Erythroblast (primary cell): ENCODE data around the gene CACNA1C.

Source experiments
- DNase-seq, 2 experiments: peaks; one replicate each; lab custom pipeline; 2025; lab: John Stamatoyannopoulos, UW
- GATA1 ChIP-seq: IDR thresholded peaks from 2 replicates; pipeline ENCODE4 v1.6.1; 2011; ENCODE audit warnings: low read depth, mild to moderate bottlenecking, control low read depth, low read length, moderate library complexity
- POLR2A ChIP-seq: IDR thresholded peaks from 2 replicates; pipeline ENCODE4 v1.6.1; 2011; ENCODE audit warnings: mild to moderate bottlenecking, low read length

The CACNA1C gene

GRCh38 chr12:2652401-2653081, 599.8 kb downstream of the CACNA1C start:
- no peak for TF ChIP-seq GATA1
- no peak for DNase-seq

GRCh38 chr12:2653461-2653965, 600.7 kb downstream of the CACNA1C start:
- TF ChIP-seq POLR2A (no peak), GATA1 (no peak)

GRCh38 chr12:2654311-2654710, 601.5 kb downstream of the CACNA1C start:
- TF ChIP-seq GATA1 (no peak), POLR2A (no peak)

More at GRCh38 chr12:2653461-2653965, 600.7 kb downstream of the CACNA1C start:
- DNase-seq, result no peak

GRCh38 chr12:2654741-2655140, 602.0 kb downstream of the CACNA1C start:
- no peak for DNase-seq
- TF ChIP-seq GATA1 (no peak), POLR2A (no peak)

More at GRCh38 chr12:2654311-2654710, 601.5 kb downstream of the CACNA1C start:
- DNase-seq, result no peak

- TF ChIP-seq GATA1 (no peak), POLR2A (no peak)
- DNase-seq, result no peak
These were observed 609.7 kb downstream of the CACNA1C start for GRCh38 chr12:2662524-2662923.

- TF ChIP-seq POLR2A, result no peak
- no peak for TF ChIP-seq GATA1
- no peak for DNase-seq
These were observed 612.2 kb downstream of the CACNA1C start for GRCh38 chr12:2664721-2665577.

GRCh38 chr12:2666411-2666810, 613.6 kb downstream of the CACNA1C start:
- TF ChIP-seq GATA1, result no peak
- no peak for TF ChIP-seq POLR2A
- DNase-seq, result no peak

GRCh38 chr12:2666846-2667245, 614.1 kb downstream of the CACNA1C start:
- TF ChIP-seq POLR2A, result no peak
- TF ChIP-seq GATA1, result no peak
- DNase-seq, result no peak

GRCh38 chr12:2667716-2668440, 615.1 kb downstream of the CACNA1C start:
- TF ChIP-seq POLR2A, result no peak
- TF ChIP-seq GATA1, result no peak
- DNase-seq, result no peak

GRCh38 chr12:2668816-2669215, 616.0 kb downstream of the CACNA1C start:
- TF ChIP-seq POLR2A (no peak), GATA1 (no peak)
- DNase-seq, result no peak

- DNase-seq, result no peak
- TF ChIP-seq POLR2A (no peak), GATA1 (no peak)
These were observed 616.8 kb downstream of the CACNA1C start for GRCh38 chr12:2669560-2669959.

GRCh38 chr12:2672863-2673262, 620.1 kb downstream of the CACNA1C start:
- no peak for DNase-seq

More at GRCh38 chr12:2672863-2673262, 620.1 kb downstream of the CACNA1C start:
- TF ChIP-seq POLR2A (no peak), GATA1 (no peak)
